Ramos (cell line): ENCODE results near the gene PRPSAP1.
"Not testable (repeated sequence)": the region's sequence is repeated elsewhere in the genome, so short reads cannot be mapped to it uniquely, and the experiment has no call there.

Experiments used
- in situ Hi-C: fragments of 300-500 bp; cut with MboI; formaldehyde crosslinking; loops from one replicate; pipeline ENCODE4 v1.14.3; 2022; ENCODE audit warnings: low sequenced_read_pairs; ENCODE audit not compliant: unreplicated experiment

The PRPSAP1 gene

GRCh38 chr17:76270127-76270592 lies 83.6 kb downstream of the PRPSAP1 start:
- in situ Hi-C loops: no loop called here

GRCh38 chr17:76268991-76269981 lies 84.4 kb downstream of the PRPSAP1 start:
- in situ Hi-C loops: no loop called here

GRCh38 chr17:76268015-76268749 lies 85.5 kb downstream of the PRPSAP1 start:
- in situ Hi-C loops: no loop called here

GRCh38 chr17:76267581-76268001 lies 86.1 kb downstream of the PRPSAP1 start:
- in situ Hi-C loops: not testable (repeated sequence)

- in situ Hi-C loops: no loop called here
These were observed 86.6 kb downstream of the PRPSAP1 start for GRCh38 chr17:76267051-76267576.

- in situ Hi-C loops: no loop called here
These were observed 87.3 kb downstream of the PRPSAP1 start for GRCh38 chr17:76266244-76266938.

GRCh38 chr17:76265624-76266243 lies 88.0 kb downstream of the PRPSAP1 start:
- in situ Hi-C loops: no loop called here

GRCh38 chr17:76264755-76265623 lies 88.7 kb downstream of the PRPSAP1 start, which contains the start of gene UBALD2:
TSS of gene UBALD2 (plus strand) at chr17:76265348. CDS start at chr17:76265506, 158 bp downstream.
- in situ Hi-C loops: no loop called here

- in situ Hi-C loops: no loop called here
These were observed 89.3 kb downstream of the PRPSAP1 start for GRCh38 chr17:76264425-76264754.

- in situ Hi-C loops: no loop called here
These were observed 89.8 kb downstream of the PRPSAP1 start for GRCh38 chr17:76263896-76264295.

- in situ Hi-C loops: no loop called here
These were observed 90.9 kb downstream of the PRPSAP1 start for GRCh38 chr17:76262732-76263344.

GRCh38 chr17:76261421-76262215 lies 92.1 kb downstream of the PRPSAP1 start:
- in situ Hi-C loops: no loop called here

GRCh38 chr17:76260669-76261068 lies 93.0 kb downstream of the PRPSAP1 start:
- in situ Hi-C loops: no loop called here

- in situ Hi-C loops: no loop called here
These were observed 93.5 kb downstream of the PRPSAP1 start for GRCh38 chr17:76260220-76260619.
